ENCODE measurements around the gene OLIG1. TPM values are rescaled to one million over a fixed set of nuclear protein-coding genes. Genes with fewer than 3 reads are reported as not detected.

The OLIG1 gene
- total and polyA plus RNA-seq, 2 of the 4 experiments (the other 2 are of a cell fraction): not detected

DNA sequence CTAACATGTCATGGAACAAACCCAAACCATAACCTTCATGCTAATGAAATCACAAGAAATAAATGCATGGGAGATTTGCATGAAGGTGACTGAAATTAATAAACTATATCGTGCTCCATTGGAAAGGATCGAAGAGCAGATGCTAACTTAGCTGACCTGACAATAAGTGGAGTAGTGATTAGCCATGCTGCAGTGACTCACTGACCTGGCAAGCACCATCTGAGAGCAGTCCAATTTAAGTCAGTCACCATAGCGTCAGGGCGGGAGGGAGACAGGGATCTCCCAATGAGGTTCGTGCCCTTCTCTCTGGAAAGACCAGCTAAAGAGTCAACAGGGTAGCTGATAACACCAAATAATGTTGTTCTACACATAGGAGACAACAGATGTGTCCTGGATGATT, 22.7 kb upstream of the OLIG1 start:
- Histone ChIP-seq H2BK20ac (ENCODE audit: low read depth, low read length) (no peak overlapping the region), H2AK9ac (replicated peaks; ENCODE audit: low read depth, low read length, poor library complexity) (no peak overlapping the region), H2AK5ac (ENCODE audit: low read depth, low read length) (no peak overlapping the region), H3K56ac (ENCODE audit: extremely low read depth, insufficient read depth, low read length) (no peak overlapping the region), H3K14ac (replicated peaks; ENCODE audit: low read depth, low read length) (no peak overlapping the region), H3K9me1 (ENCODE audit: insufficient read depth, low read length) (0 out of 2 replicates have a peak, but pooled peaks cover 6% of the 10 kb centered on the region), H3K4me2 (ENCODE audit: low read depth, low read length) (no peak overlapping the region), H3K27ac (ENCODE audit: insufficient read depth, low read length) (no peak overlapping the region), H2AFZ (replicated peaks; ENCODE audit: low read length, poor library complexity) (no peak overlapping the region), H3K23ac (ENCODE audit: low read depth, low read length) (no peak overlapping the region), H3K4me1 (ENCODE audit: control insufficient read depth, insufficient read depth, low read length) (peaks cover 5% of the 10 kb centered on the region; the same call in 1 of the 2 replicates), H3K27me3 (ENCODE audit: control insufficient read depth, insufficient read depth, low read length) (peaks cover 25% of the 10 kb centered on the region), H3K4me3 (ENCODE audit: insufficient read depth, low read depth, low read length) (no peak overlapping the region), H3K9me3 (ENCODE audit: control insufficient read depth, insufficient read depth, low read length) (no peaks in the 10 kb centered on the region), H2BK15ac (ENCODE audit: low read depth, low read length) (no peak overlapping the region), H3K36me3 (ENCODE audit: control insufficient read depth, insufficient read depth, low read length) (no peaks in the 10 kb centered on the region), H3K9ac (ENCODE audit: low read depth, low read length) (no peak overlapping the region), H3K4ac (ENCODE audit: low read depth, low read length) (no peak overlapping the region), H4K8ac (ENCODE audit: low read depth in 2 of 2, low read length in 2 of 2) (no peak overlapping the region), H3K79me1 (ENCODE audit: low read depth in 1 of 2, low read length in 2 of 2) (no peaks in the 10 kb centered on the region), H4K91ac (ENCODE audit: insufficient read depth, low read depth, low read length) (no peak overlapping the region), H2BK5ac (ENCODE audit: low read depth, low read length, poor library complexity, severe bottlenecking) (no peak overlapping the region), H4K20me1 (ENCODE audit: insufficient read depth, low read length) (no peaks in the 10 kb centered on the region), H2BK120ac (ENCODE audit: low read depth, low read length) (no peak overlapping the region), H3K18ac (ENCODE audit: low read depth, low read length) (no peak overlapping the region), H4K5ac (ENCODE audit: low read depth, low read length) (no peak overlapping the region)
- ChIA-PET CTCF (no interaction called here), POLR2A (ENCODE audit: unreplicated experiment) (no interaction called here)
- in situ Hi-C loops (cut with MboI; ENCODE audit: low sequenced_read_pairs) (no loop called here), dilution Hi-C loops (cut with HindIII; ENCODE audit: low sequenced_read_pairs, unreplicated experiment) (no loop called here), intact Hi-C loops (cut with micrococcal nuclease) (no loop called here)
- DNase-seq (peak; percentile 72), ATAC-seq (ENCODE audit: low read depth) (no peak)
- 71% methylated on average over 1 of the region's 5 CpGs; no CpG with 5 or more reads in 1 of the 2 experiments for WGBS, 2 experiments (ENCODE audit: extremely low coverage in 2 of 2, insufficient read length in 1 of 2)
- no TSS peak for BruUV-seq (replicated peaks)
- TF ChIP-seq FOS (IDR thresholded peaks at IDR 0.05; ENCODE audit: low read depth, low read length) (0 out of 2 replicates have a peak, but pooled peaks have one; percentile 16), MAFK (IDR thresholded peaks at IDR 0.05; ENCODE audit: low read depth, low read length) (peak; percentile 25; the same call in 1 of the 2 replicates)
- TF ChIP-seq, protein P1, sequence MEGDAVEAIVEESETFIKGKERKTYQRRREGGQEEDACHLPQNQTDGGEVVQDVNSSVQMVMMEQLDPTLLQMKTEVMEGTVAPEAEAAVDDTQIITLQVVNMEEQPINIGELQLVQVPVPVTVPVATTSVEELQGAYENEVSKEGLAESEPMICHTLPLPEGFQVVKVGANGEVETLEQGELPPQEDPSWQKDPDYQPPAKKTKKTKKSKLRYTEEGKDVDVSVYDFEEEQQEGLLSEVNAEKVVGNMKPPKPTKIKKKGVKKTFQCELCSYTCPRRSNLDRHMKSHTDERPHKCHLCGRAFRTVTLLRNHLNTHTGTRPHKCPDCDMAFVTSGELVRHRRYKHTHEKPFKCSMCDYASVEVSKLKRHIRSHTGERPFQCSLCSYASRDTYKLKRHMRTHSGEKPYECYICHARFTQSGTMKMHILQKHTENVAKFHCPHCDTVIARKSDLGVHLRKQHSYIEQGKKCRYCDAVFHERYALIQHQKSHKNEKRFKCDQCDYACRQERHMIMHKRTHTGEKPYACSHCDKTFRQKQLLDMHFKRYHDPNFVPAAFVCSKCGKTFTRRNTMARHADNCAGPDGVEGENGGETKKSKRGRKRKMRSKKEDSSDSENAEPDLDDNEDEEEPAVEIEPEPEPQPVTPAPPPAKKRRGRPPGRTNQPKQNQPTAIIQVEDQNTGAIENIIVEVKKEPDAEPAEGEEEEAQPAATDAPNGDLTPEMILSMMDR (conservative IDR thresholded peaks at IDR 0.05; ENCODE audit: low read depth, low read length): no peak
